GM12864 (cell line): ENCODE data around the gene MAGI3.

ENCODE experiments used
- DNase-seq: peaks from one replicate; pipeline ENCODE4 v3.0.0-alpha.2; 2011; ENCODE audit warnings: low read depth
- H3K4me3 ChIP-seq: 2 replicates; pipeline ENCODE4 v1.5.1; 2011; ENCODE audit warnings: mild to moderate bottlenecking, low read depth, low read length, control low read depth
- TF ChIP-seq, protein P1 (sequence below): IDR thresholded peaks from 2 replicates; pipeline ENCODE4 v1.5.1; 2011; ENCODE audit warnings: low read depth, mild to moderate bottlenecking, moderate library complexity, low read length, control low read depth, inconsistent platforms; ENCODE audit errors: missing control alignments

The MAGI3 gene

DNA sequence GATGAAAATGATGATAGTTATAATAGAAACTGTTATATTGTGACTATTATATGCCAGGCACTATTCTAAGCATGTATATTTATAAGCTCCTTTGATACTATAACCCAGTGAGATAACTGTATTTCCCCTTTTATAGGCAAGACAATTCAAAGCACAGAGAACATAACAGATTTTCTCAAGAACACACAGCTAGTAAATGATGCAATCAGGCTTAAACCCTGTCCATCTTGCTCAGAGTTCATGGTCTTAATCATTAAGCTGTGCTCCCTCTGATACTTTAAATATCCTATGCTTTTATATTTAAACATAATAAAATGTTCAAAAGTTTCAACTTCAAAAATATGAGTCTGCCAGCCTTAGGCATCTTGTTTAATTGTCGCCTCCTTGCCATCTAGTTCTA lies 280.3 kb downstream of the MAGI3 start:
- DNase-seq: no peak
- TF ChIP-seq, protein P1, sequence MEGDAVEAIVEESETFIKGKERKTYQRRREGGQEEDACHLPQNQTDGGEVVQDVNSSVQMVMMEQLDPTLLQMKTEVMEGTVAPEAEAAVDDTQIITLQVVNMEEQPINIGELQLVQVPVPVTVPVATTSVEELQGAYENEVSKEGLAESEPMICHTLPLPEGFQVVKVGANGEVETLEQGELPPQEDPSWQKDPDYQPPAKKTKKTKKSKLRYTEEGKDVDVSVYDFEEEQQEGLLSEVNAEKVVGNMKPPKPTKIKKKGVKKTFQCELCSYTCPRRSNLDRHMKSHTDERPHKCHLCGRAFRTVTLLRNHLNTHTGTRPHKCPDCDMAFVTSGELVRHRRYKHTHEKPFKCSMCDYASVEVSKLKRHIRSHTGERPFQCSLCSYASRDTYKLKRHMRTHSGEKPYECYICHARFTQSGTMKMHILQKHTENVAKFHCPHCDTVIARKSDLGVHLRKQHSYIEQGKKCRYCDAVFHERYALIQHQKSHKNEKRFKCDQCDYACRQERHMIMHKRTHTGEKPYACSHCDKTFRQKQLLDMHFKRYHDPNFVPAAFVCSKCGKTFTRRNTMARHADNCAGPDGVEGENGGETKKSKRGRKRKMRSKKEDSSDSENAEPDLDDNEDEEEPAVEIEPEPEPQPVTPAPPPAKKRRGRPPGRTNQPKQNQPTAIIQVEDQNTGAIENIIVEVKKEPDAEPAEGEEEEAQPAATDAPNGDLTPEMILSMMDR: no peak

DNA sequence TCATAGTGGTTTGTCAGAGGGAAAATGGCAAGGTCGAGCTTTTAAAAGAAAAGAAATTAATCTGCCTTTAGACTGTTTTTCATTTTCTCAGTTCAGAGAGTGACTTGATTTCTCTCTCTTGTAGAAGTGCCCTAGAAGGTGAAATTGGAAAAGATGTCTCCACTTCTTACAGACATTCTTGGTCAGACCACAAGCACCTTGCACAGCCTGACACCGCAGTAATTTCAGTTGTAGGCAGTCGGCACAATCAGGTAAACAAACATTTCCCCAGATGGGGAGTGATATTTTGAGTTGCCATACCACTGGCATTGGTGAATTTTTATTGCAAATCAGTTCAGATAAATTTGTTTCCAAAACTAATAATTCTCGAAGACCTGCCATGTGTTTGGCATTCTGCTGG lies 282.2 kb downstream of the MAGI3 start:
- TF ChIP-seq, protein P1: no peak
- no peak for DNase-seq
- no peak overlapping the region for H3K4me3 ChIP-seq

More for the DNA sequence above, 280.3 kb downstream of the MAGI3 start:
- no peak overlapping the region for H3K4me3 ChIP-seq

DNA sequence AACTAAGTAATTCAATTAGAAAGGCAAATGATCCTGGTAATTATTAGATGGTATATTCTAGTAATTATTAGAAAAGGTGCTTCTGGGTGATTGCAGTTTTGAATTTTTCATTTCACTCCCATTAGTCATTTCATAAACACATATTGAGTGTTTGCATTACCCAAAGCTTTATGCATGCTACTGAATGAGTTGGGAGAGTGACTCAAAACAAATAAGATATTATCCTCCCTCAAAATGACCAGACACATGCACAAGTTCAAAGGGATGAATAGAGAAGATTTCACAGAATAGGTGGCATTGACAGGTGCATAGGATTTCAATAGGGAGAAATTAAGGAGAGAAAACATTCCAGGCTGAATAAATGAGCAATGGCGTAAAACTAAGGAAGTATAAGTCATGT lies 284.3 kb downstream of the MAGI3 start:
- no peak for DNase-seq
- TF ChIP-seq, protein P1: no peak

DNA sequence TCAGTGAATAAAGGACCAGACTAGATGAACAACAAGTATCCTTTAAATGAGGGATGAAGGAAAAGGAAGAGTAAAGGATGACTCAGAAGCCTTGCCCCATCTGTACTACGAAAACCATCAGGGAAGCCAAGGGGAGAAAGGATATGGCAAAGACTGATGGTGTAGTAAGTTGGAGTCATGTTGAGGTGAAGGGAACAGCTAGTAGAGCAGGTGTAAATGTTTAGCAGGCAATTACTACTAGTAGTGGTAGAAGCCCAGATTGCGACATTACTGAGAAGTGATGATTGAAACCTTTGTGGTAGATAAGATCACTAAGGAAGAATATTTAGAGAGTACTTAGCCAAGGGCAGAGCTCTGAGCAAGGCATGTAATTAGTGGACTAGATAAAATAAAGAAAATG lies 285.0 kb downstream of the MAGI3 start:
- H3K4me3 ChIP-seq: no peak overlapping the region
- TF ChIP-seq, protein P1: no peak
- no peak for DNase-seq

More for the DNA sequence above, 284.3 kb downstream of the MAGI3 start:
- H3K4me3 ChIP-seq: no peak overlapping the region

DNA sequence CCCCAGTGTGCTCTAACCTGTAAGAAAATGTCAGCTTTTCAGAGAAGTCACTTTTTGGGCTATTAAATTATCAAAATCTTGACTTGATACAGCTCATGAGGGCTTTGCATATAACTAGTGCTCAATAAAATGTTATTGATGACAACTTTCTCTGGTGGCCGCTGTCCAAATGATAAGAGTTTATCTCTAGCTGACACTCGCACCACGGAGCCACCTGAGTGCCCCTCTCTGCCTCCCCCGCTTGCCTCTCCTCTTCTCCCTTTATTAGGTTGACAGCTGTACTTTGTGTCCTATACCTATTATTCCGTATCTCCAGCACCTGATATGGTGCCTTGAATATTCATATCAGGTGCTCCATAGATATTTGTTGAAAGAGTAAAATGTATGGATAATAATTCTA lies 286.2 kb downstream of the MAGI3 start:
- TF ChIP-seq, protein P1: no peak
- H3K4me3 ChIP-seq: no peak overlapping the region
- no peak for DNase-seq

DNA sequence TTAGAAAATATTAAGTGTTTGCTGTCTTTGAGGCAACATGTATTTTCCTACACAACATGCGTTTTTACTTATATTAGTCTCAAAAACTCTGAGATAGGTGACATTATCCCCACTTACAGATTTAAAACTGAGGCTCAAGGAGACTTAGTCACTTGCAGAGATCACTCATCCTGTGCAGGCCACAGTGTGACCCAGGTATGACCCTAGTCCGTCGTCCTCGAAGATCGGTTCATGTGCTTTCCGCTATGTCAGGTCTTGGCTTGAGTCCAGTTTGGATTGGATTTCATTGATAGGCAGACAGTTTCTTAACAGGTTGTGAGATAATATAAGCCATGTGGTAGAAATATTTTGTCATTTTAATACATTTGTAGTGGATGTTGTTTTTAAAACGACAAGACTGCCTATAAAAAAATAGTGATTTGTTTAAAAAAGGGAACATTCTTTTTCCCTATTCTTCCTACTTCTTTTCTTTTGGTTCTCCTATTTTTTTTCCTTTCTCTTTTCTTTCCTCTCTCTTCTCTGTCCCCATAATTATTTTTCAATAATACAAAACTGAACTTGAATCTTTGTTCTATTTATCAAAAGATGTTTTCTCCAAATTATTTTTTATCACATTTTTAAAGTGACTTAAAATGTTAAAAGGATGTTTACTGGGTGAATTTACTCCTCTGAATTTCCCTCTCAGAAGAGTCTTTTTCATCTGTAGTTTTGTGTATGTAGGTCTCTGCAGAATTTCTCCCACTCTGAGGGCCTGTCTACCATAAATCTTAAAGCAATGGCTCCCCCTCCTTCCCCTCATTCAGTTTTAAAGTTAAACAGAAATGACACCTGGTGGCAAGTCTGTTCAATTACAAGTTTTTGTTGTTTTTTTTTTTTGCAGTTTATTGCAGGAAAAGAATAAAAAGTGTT lies 287.2 kb downstream of the MAGI3 start:
- no peak for DNase-seq
- H3K4me3 ChIP-seq: no peak overlapping the region
- TF ChIP-seq, protein P1: peak; percentile 51

DNA sequence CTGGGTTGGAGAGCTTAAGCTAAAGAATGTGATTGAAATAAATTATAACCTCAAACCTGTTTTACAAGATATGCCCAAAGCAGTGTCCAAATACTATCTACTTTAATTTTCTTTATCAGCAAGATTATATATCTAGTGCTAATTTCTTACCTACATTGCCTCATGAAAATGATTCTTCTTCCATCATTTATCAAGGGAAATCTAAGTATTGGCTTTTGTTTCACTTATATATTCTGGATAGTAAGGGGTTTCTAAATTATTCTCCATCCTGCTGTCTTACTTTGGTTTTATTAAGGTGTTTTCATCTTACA lies 287.8 kb downstream of the MAGI3 start:
- no peak for DNase-seq
- TF ChIP-seq, protein P1: no peak
- H3K4me3 ChIP-seq: no peak overlapping the region
